Amygdala (tissue), 56 donors: ENCODE results near the gene LYSMD3.

ENCODE experiments used
- DNase-seq, 56 donors: peaks; one replicate each; lab custom pipeline; 2025; lab: John Stamatoyannopoulos, UW

LYSMD3 gene

GRCh38 chr5:90549223-90549622, 19.8 kb upstream of the LYSMD3 start:
- DNase-seq: no peak

- peak in 9 of 56 donors; percentile 2 to 28 (median 8) for DNase-seq
Measured at GRCh38 chr5:90548069-90548593, 18.7 kb upstream of the LYSMD3 start.

GRCh38 chr5:90547072-90547536, 17.7 kb upstream of the LYSMD3 start:
- DNase-seq: no peak

GRCh38 chr5:90546216-90546837, 16.9 kb upstream of the LYSMD3 start:
- no peak for DNase-seq

- DNase-seq: no peak
Measured at GRCh38 chr5:90545511-90545910, 16.1 kb upstream of the LYSMD3 start.

GRCh38 chr5:90542827-90543519, 13.6 kb upstream of the LYSMD3 start:
- DNase-seq: no peak

- DNase-seq: no peak
Measured at GRCh38 chr5:90534922-90535321, 5.5 kb upstream of the LYSMD3 start.

- no peak for DNase-seq
Measured at GRCh38 chr5:90533794-90534193, 4.4 kb upstream of the LYSMD3 start.

- peak in 3 of 56 donors; percentile 0 to 20 (median 2) for DNase-seq
Measured at GRCh38 chr5:90530736-90531487, 1.5 kb upstream of the LYSMD3 start.

GRCh38 chr5:90529939-90530677, 724 bp upstream of the LYSMD3 start:
- DNase-seq: peak in 41 of 56 donors; percentile 12 to 87 (median 61)

- peak in 10 of 56 donors; percentile 20 to 63 (median 38) for DNase-seq
Measured at GRCh38 chr5:90528601-90529193, 687 bp downstream of the LYSMD3 start.

GRCh38 chr5:90519081-90519480, 10.3 kb downstream of the LYSMD3 start:
- no peak for DNase-seq

GRCh38 chr5:90518661-90519060, 10.7 kb downstream of the LYSMD3 start:
- no peak for DNase-seq

- DNase-seq: no peak
Measured at GRCh38 chr5:90514520-90514919, 14.9 kb downstream of the LYSMD3 start.

- DNase-seq: no peak
Measured at GRCh38 chr5:90510438-90510837, 18.9 kb downstream of the LYSMD3 start.

GRCh38 chr5:90506221-90506620, 23.2 kb downstream of the LYSMD3 start:
- no peak for DNase-seq

- DNase-seq: no peak
Measured at GRCh38 chr5:90504743-90505142, 24.6 kb downstream of the LYSMD3 start.

- no peak for DNase-seq
Measured at GRCh38 chr5:90503596-90503995, 25.8 kb downstream of the LYSMD3 start.

- DNase-seq: no peak
Measured at GRCh38 chr5:90495146-90495545, 34.2 kb downstream of the LYSMD3 start.

- no peak for DNase-seq
Measured at GRCh38 chr5:90494043-90494442, 35.3 kb downstream of the LYSMD3 start.
